Suprapubic skin (tissue), 4 donors: ENCODE data around the gene AGL.

Experiments
- POLR2A ChIP-seq, 2 donors: fragments of 450-650 bp; IDR thresholded peaks; one replicate each; pipeline ENCODE4 v1.6.1; 2017; ENCODE audit warnings: antibody characterized with exemption in 2 of 2, mild to moderate bottlenecking in 2 of 2, moderate library complexity in 2 of 2
- POLR2AphosphoS5 ChIP-seq, 3 donors: sonication (generic); formaldehyde crosslinking; IDR thresholded peaks; one replicate each; pipeline ENCODE4 v1.6.1; 2017; ENCODE audit warnings: antibody characterized with exemption in 3 of 3
- TF ChIP-seq, protein P1 (sequence below), 2 donors: fragments of 200-600 bp in 1 of 2; fragments of 450-650 bp in 1 of 2; sonication (generic) in 1 of 2; IDR thresholded peaks; one replicate each; pipeline ENCODE4 v1.5.1; 2016 to 2019; ENCODE audit warnings: antibody characterized with exemption in 2 of 2, mild to moderate bottlenecking in 1 of 2, moderate library complexity in 1 of 2

DNA sequence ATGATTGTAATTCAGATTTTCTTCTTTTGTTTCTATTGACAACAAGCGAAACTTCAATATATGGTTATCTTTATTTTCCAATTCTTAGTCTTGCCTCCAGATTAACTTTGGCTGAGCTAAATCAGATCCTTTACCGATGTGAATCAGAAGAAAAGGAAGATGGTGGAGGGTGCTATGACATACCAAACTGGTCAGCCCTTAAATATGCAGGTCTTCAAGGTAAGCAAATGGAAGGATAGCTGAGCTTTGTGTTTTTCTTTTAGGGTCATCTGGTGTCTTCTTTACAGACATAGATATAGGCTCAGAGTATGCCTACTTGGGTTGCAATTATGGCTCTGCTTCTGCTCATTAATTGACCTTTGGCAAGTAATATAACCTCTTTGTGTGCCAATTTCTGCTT lies 37.7 kb downstream of the AGL start:
- TF ChIP-seq, protein P1, sequence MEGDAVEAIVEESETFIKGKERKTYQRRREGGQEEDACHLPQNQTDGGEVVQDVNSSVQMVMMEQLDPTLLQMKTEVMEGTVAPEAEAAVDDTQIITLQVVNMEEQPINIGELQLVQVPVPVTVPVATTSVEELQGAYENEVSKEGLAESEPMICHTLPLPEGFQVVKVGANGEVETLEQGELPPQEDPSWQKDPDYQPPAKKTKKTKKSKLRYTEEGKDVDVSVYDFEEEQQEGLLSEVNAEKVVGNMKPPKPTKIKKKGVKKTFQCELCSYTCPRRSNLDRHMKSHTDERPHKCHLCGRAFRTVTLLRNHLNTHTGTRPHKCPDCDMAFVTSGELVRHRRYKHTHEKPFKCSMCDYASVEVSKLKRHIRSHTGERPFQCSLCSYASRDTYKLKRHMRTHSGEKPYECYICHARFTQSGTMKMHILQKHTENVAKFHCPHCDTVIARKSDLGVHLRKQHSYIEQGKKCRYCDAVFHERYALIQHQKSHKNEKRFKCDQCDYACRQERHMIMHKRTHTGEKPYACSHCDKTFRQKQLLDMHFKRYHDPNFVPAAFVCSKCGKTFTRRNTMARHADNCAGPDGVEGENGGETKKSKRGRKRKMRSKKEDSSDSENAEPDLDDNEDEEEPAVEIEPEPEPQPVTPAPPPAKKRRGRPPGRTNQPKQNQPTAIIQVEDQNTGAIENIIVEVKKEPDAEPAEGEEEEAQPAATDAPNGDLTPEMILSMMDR (IDR thresholded peaks at IDR 0.05), result no peak
- TF ChIP-seq POLR2A (IDR thresholded peaks at IDR 0.05), result no peak
- TF ChIP-seq POLR2AphosphoS5 (IDR thresholded peaks at IDR 0.05), result no peak
